K562 (cell line): ENCODE data around the gene SKIC2. TPM values are rescaled to one million over a fixed set of nuclear protein-coding genes. Genes with fewer than 3 reads are reported as not detected.
A peak's percentile ranks its signal among the peaks of the same experiment; 100 is the strongest.

Experiments
- COPS2 ChIP-seq: fragments of 450-650 bp; conservative IDR thresholded peaks from 2 replicates; pipeline ENCODE4 v1.6.1; 2016; ENCODE audit warnings: mild to moderate bottlenecking, moderate library complexity
- EP300 ChIP-seq: IDR thresholded peaks from 2 replicates; pipeline ENCODE4 v1.6.1; 2012; ENCODE audit warnings: low read length, improper control_type of control experiment
- FOXM1 ChIP-seq, 2 experiments: fragments of 450-650 bp in 1 of 2; sonication (generic) in 1 of 2; formaldehyde crosslinking in 1 of 2; IDR thresholded peaks; 2 replicates each; pipeline versions ENCODE4 v1.6.1 to v1.9.0; 2017 to 2022; ENCODE audit warnings: low read depth in 2 of 2, mild to moderate bottlenecking in 2 of 2, missing genetic modification reagents in 1 of 2, moderate library complexity in 1 of 2
- GMEB1 ChIP-seq: fragments of 250-450 bp; sonication (Bioruptor Pico); IDR thresholded peaks from 2 replicates; pipeline ENCODE4 v1.4.0; 2020; ENCODE audit warnings: mild to moderate bottlenecking
- KHSRP ChIP-seq: fragments of 450-650 bp; IDR thresholded peaks from 2 replicates; pipeline ENCODE4 v1.6.1; 2017
- NR2C2 ChIP-seq, 2 experiments: fragments of 200-800 bp in 1 of 2; sonication (Bioruptor generic) in 1 of 2; sonication (generic) in 1 of 2; formaldehyde crosslinking in 1 of 2; IDR thresholded peaks; 2 replicates each; pipeline versions ENCODE4 v1.6.1 to v1.8.0; 2016 to 2022; ENCODE audit warnings: mild to moderate bottlenecking in 1 of 2, missing compliant biosample characterization in 1 of 2, missing genetic modification characterization in 1 of 2, missing genetic modification reagents in 1 of 2
- RAD21 ChIP-seq, 2 experiments: fragments of 250-450 bp in 1 of 2; fragments of 450-650 bp in 1 of 2; sonication (Bioruptor Pico) in 1 of 2; formaldehyde crosslinking in 1 of 2; IDR thresholded peaks in 1 of 2; conservative IDR thresholded peaks in 1 of 2; 2 replicates each; pipeline versions ENCODE4 v1.4.0 to v1.8.0; 2020 to 2022; ENCODE audit warnings: mild to moderate bottlenecking in 2 of 2, moderate library complexity in 1 of 2
- SMARCA4 ChIP-seq: fragments of 450-650 bp; IDR thresholded peaks from 2 replicates; pipeline ENCODE4 v1.6.1; 2016
- SNAPC5 ChIP-seq: fragments of 250-450 bp; sonication (Bioruptor Pico); IDR thresholded peaks from 2 replicates; pipeline ENCODE4 v1.8.0; 2021; ENCODE audit warnings: moderate library complexity, mild to moderate bottlenecking, inconsistent platforms
- SP1 ChIP-seq: sonication (generic); formaldehyde crosslinking; IDR thresholded peaks from 2 replicates; pipeline ENCODE4 v1.8.1; 2022; ENCODE audit warnings: mild to moderate bottlenecking, missing genetic modification reagents
- ZBTB7A ChIP-seq: IDR thresholded peaks from 2 replicates; pipeline ENCODE4 v1.6.1; 2011; ENCODE audit warnings: low read depth, mild to moderate bottlenecking, low read length, moderate library complexity, borderline replicate concordance; ENCODE audit not compliant: control insufficient read depth
- ZBTB9 ChIP-seq: fragments of 450-650 bp; formaldehyde crosslinking; IDR thresholded peaks from 2 replicates; pipeline ENCODE4 v1.4.0; 2020; ENCODE audit warnings: mild to moderate bottlenecking, moderate library complexity
- ZNF584 ChIP-seq: fragments of 200-800 bp; sonication (Bioruptor generic); IDR thresholded peaks from 2 replicates; pipeline ENCODE4 v1.6.1; 2016; ENCODE audit warnings: low read depth, mild to moderate bottlenecking, missing genetic modification characterization, missing compliant biosample characterization
- ZNF586 ChIP-seq: fragments of 450-650 bp; formaldehyde crosslinking; conservative IDR thresholded peaks from 2 replicates; pipeline ENCODE4 v1.4.0; 2020; ENCODE audit warnings: mild to moderate bottlenecking, moderate library complexity
- ZNF609 ChIP-seq: sonication (generic); formaldehyde crosslinking; IDR thresholded peaks from 2 replicates; pipeline ENCODE4 v1.8.1; 2023; ENCODE audit warnings: missing genetic modification reagents, mild to moderate bottlenecking, borderline replicate concordance
- polyA plus RNA-seq, 8 experiments: library from polyadenylated mRNA; depleted of rRNA in 4 of 8; stranded (reverse) in 5 of 8; unstranded in 3 of 8; fragments of >200 nt; fragmentation: Nextera tagmentation in 2 of 8; fragmentation: Illumina TruSeq in 1 of 8; extraction: Ambion mirVana in 2 of 8; extraction: Trizol in 1 of 8; gene quantifications; 2 replicates each; pipeline versions ENCODE4 v1.2.1 to v1.2.3, GENCODE V29; 2011 to 2014; ENCODE audit warnings: inconsistent platforms in 1 of 8, missing spikeins in 1 of 8
- total RNA-seq, 7 experiments: library from RNA; depleted of rRNA in 6 of 7; stranded (reverse); fragments of >200 nt in 6 of 7; fragmentation: Illumina TruSeq in 2 of 7; extraction: Trizol in 2 of 7; gene quantifications; 2 replicates each; pipeline versions ENCODE4 v1.2.1 to v1.2.3, GENCODE V29; 2011 to 2021; ENCODE audit warnings: low replicate concordance in 1 of 7

SKIC2 gene
- total and polyA plus RNA-seq, 9 of the 15 experiments (the other 6 are each of a cell fraction or from before 2014, with no cell fraction given): 3.3 to 94.6 (median 38.8) TPM

- 0 out of 2 replicates have a peak, but pooled peaks have one; percentile 44 for TF ChIP-seq ZNF609 (CRISPR knock-in tag)
- no peak for TF ChIP-seq EP300
- TF ChIP-seq ZNF584 (CRISPR knock-in tag): peak; percentile 91
- TF ChIP-seq SMARCA4: peak; percentile 55
- TF ChIP-seq ZNF586 (CRISPR knock-in tag): 0 out of 2 replicates have a peak, but pooled peaks have one; percentile 77
- no peak for TF ChIP-seq FOXM1 (IDR thresholded peaks at IDR 0.05; ENCODE audit: low read depth)
- peak; percentile 80; the same call in 1 of the 2 replicates for TF ChIP-seq FOXM1 (CRISPR knock-in tag; IDR thresholded peaks at IDR 0.05; ENCODE audit: low read depth)
- no peak for TF ChIP-seq COPS2
- peak; percentile 91 for TF ChIP-seq KHSRP
- peak; percentile 1 for TF ChIP-seq ZBTB7A
- peak; percentile 78 for TF ChIP-seq GMEB1 (CRISPR knock-in tag)
- no peak for TF ChIP-seq SNAPC5
- TF ChIP-seq SP1 (CRISPR knock-in tag): peak; percentile 100
- peak; percentile 24 to 28 for TF ChIP-seq RAD21 (CRISPR knock-in tag; conservative IDR thresholded peaks at IDR 0.05 in 1 of 2, IDR thresholded peaks at IDR 0.05 in 1 of 2)
- peak; percentile 96 for TF ChIP-seq ZBTB9 (CRISPR knock-in tag)
- TF ChIP-seq NR2C2 (CRISPR knock-in tag; IDR thresholded peaks at IDR 0.05): peak; percentile 100
- TF ChIP-seq NR2C2 (tag; IDR thresholded peaks at IDR 0.05): peak; percentile 100
These were observed at the start of gene SKIC2, which contains the start of gene NELFE (continued) for GRCh38 chr6:31958741-31959739.
